ENCODE data around the gene KCNE3. TPM values are rescaled to one million over a fixed set of nuclear protein-coding genes. Genes with fewer than 3 reads are reported as not detected.

Gene KCNE3
- total and polyA plus RNA-seq, 2 of the 13 experiments (the other 11 are each of a cell fraction or from before 2014, with no cell fraction given) = 0.33 to 2.2 TPM

- TF ChIP-seq NFE2 (CRISPR knock-in tag; IDR thresholded peaks at IDR 0.05) (no peak), SRY (CRISPR knock-in tag; IDR thresholded peaks at IDR 0.05) (no peak), SPEN (CRISPR knock-in tag; IDR thresholded peaks at IDR 0.05; ENCODE audit: low read depth) (no peak), ARNT (IDR thresholded peaks at IDR 0.05) (no peak), HNRNPL (IDR thresholded peaks at IDR 0.05; ENCODE audit: low read depth, low read length) (no peak), ZNF160 (CRISPR knock-in tag; IDR thresholded peaks at IDR 0.05) (no peak), ZNF124 (CRISPR knock-in tag; IDR thresholded peaks at IDR 0.05) (0 out of 2 replicates have a peak, but pooled peaks have one; percentile 70), ZNF264 (CRISPR knock-in tag; IDR thresholded peaks at IDR 0.05) (peak; percentile 55; the same call in 1 of the 2 replicates), ZNF564 (CRISPR knock-in tag; IDR thresholded peaks at IDR 0.05) (no peak), PRDM15 (CRISPR knock-in tag; IDR thresholded peaks at IDR 0.05) (no peak), FOXJ3 (CRISPR knock-in tag; IDR thresholded peaks at IDR 0.05; ENCODE audit: borderline replicate concordance) (no peak), SP2 (CRISPR knock-in tag; IDR thresholded peaks at IDR 0.05) (no peak), ZNF660 (CRISPR knock-in tag; IDR thresholded peaks at IDR 0.05; ENCODE audit: borderline replicate concordance, low read depth) (no peak), REST (IDR thresholded peaks at IDR 0.05; ENCODE audit: borderline replicate concordance in 1 of 2, low read depth in 1 of 2, low read length in 2 of 2) (peak in 1 of 2 experiments; percentile 32; a peak in 1 of 4 replicates), ZNF563 (CRISPR knock-in tag; IDR thresholded peaks at IDR 0.05) (no peak), BORCS8-MEF2B (CRISPR knock-in tag; IDR thresholded peaks at IDR 0.05) (peak; percentile 75), SATB2 (CRISPR knock-in tag; IDR thresholded peaks at IDR 0.05) (no peak)
- TF ChIP-seq, protein P1, sequence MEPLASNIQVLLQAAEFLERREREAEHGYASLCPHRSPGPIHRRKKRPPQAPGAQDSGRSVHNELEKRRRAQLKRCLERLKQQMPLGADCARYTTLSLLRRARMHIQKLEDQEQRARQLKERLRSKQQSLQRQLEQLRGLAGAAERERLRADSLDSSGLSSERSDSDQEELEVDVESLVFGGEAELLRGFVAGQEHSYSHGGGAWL (CRISPR knock-in tag; IDR thresholded peaks at IDR 0.05) = no peak
Measured at GRCh38 chr11:74462009-74462408, 5.3 kb downstream of the KCNE3 start (continued).

All from HepG2 (cell line).